Cardiac fibroblast (primary cell): ENCODE data around the gene RNGTT.
A peak's percentile ranks its signal among the peaks of the same experiment; 100 is the strongest.
"Not testable (repeated sequence)": the region's sequence is repeated elsewhere in the genome, so short reads cannot be mapped to it uniquely, and the experiment has no call there.

Experiments
- DNase-seq, 2 donors: peaks; one replicate each; pipeline versions ENCODE4 v3.0.0 to v3.0.0-alpha.2; 2010; ENCODE audit warnings: low read depth in 2 of 2
- H3K4me3 ChIP-seq, 2 donors: replicated peaks in 1 of 2; 1 replicate in 1 of 2; 2 replicates in 1 of 2; pipeline ENCODE4 v1.5.1; 2011; ENCODE audit warnings: low read depth in 2 of 2, low read length in 2 of 2, mild to moderate bottlenecking in 2 of 2, moderate library complexity in 1 of 2
- TF ChIP-seq, protein P1 (sequence below): IDR thresholded peaks from one replicate; pipeline ENCODE4 v1.5.1; 2011; ENCODE audit warnings: low read depth, mild to moderate bottlenecking, low read length, inconsistent platforms

The RNGTT gene

DNA sequence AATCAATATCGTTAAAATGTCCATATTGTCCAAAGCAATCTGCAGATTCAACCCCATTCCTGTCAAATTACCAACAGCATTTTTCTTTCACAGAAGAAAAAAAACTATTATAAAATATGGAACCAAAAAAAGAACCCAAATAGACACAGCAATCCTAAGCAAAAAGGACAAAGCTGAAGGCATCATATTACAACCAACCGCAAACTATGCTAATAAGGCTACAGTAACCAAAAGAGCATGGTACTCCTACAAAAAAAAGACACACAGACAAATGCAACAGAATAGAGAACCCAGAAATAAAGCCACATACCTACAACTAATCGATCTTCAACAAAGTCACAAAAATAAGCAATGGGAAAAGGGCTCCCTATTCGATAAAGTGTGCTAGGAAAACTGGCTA is 49.2 kb downstream of the RNGTT start:
- no peak for DNase-seq
- TF ChIP-seq, protein P1, sequence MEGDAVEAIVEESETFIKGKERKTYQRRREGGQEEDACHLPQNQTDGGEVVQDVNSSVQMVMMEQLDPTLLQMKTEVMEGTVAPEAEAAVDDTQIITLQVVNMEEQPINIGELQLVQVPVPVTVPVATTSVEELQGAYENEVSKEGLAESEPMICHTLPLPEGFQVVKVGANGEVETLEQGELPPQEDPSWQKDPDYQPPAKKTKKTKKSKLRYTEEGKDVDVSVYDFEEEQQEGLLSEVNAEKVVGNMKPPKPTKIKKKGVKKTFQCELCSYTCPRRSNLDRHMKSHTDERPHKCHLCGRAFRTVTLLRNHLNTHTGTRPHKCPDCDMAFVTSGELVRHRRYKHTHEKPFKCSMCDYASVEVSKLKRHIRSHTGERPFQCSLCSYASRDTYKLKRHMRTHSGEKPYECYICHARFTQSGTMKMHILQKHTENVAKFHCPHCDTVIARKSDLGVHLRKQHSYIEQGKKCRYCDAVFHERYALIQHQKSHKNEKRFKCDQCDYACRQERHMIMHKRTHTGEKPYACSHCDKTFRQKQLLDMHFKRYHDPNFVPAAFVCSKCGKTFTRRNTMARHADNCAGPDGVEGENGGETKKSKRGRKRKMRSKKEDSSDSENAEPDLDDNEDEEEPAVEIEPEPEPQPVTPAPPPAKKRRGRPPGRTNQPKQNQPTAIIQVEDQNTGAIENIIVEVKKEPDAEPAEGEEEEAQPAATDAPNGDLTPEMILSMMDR, result no peak
- H3K4me3 ChIP-seq, result no peak overlapping the region

GRCh38 chr6:88913471-88913870 is 49.9 kb downstream of the RNGTT start:
- no peak for DNase-seq
- no peak overlapping the region for H3K4me3 ChIP-seq
- TF ChIP-seq, protein P1, result no peak

DNA sequence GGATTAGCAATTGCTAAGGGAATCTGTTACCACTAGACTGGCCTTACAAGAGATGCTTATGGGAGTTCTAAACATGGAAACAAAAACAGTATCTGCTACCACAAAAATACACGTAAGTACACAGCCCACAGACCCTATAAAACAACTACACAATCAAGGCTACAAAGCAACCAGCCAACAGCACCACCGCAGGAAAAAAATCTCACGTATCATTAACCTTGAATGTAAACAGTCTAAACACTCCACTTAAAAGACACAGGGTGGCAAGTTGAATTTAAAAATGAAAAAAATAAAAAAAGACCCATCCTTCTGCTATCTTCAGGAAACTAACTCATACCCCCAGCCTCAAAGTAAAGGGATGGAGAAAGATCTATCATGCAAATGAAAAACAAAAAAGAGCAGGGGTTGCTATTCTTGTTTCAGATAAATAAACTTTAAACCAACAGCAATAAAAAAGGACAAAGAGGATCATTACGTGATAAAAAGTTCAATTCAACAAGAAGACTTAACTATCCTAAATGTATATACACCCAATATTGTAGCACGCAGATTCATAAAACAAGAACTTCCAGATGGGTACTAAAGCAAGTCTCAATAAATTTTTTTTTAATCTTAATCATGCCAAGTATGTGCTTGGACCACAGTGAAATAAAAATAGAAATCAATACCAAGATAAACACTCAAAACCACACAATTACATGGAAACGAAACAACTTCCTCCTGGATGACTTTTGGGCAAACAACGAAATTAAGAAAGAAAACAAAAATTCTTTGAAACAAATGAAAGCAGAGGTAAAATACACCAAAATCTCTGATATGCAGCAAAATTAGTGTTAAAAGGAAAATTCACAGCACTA is 52.3 kb downstream of the RNGTT start:
- TF ChIP-seq, protein P1, result no peak
- DNase-seq, result peak in 1 of 2 donors; percentile 25
- no peak overlapping the region for H3K4me3 ChIP-seq

DNA sequence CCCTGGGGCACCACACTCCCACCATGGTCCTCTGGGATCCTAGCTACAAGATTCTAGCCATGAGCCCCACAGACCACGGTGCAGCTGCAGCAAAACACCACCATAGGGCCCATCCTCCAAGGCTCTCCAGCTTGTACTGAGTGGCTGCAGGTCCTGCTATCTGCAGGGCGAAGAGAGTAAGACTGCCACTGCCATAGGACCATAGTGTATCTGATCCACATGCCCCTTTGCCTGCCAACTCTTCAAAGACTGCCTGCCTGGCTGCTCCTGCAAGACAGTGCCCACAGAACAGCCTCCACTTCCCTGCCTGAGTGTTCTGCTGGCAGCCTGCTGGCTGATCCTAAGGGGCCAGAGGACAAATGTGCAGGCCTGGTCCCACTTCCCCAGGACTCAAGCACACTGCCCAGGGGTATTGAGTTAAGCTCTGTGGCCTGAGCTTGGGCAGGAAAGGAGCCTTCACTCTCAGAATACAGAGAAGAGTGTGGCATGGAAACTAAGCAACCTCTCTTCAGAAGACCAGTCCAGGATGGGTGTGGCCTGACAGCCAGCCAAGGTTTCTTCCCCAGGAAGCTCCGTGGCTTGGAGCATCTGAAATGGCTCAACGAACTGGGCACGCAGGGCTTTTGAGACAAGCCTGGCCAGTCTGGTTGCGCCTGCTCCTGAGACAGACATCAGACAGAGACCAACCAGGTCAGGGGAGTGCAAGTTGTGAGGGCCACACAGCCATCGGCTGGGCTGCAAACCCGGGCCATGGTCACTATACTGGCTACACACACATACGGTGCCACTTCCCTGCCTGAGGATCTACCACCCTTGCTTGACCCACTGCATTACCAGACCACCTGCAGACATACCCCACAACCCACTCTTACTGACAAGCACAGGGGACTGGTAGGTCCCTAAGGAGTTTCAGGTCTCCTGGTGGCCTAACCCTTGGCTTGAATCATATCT is 54.5 kb downstream of the RNGTT start:
- H3K4me3 ChIP-seq, result no peak overlapping the region
- TF ChIP-seq, protein P1, result no peak
- peak in 1 of 2 donors; percentile 30 for DNase-seq

DNA sequence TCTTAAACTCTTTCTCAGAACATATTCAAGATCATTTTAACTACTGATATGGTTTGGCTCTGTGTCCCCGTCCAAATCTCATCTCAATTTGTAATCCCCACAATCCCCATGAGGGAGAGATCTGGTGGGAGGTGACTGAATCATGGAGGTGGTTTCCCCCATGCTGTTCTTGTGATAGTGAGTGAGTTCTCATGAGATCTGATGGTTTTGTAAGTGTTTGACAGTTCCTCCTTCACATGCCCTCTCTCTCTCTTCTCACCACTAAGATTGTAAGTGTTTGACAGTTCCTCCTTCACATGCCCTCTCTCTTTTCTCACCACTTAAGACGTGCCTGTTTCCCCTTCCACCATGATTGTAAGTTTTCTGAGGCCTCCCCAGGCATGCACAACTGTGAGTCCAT is 56.3 kb downstream of the RNGTT start:
- not testable (repeated sequence) for H3K4me3 ChIP-seq
- DNase-seq, result peak in 1 of 2 donors; percentile 39

GRCh38 chr6:88899569-88900316 is 63.7 kb downstream of the RNGTT start:
- TF ChIP-seq, protein P1, result peak; percentile 15
- no peak overlapping the region for H3K4me3 ChIP-seq
- DNase-seq, result no peak
